ENCODE data around the gene MEIS2. TPM values are rescaled to one million over a fixed set of nuclear protein-coding genes. Genes with fewer than 3 reads are reported as not detected.

Gene MEIS2
- total RNA-seq, 1 donor from 2014 or later = 6.0 TPM

GRCh38 chr15:37094333-37094914, 5.9 kb downstream of the MEIS2 start:
- H3K27me3 Mint-ChIP-seq (ENCODE audit: unreplicated experiment) = peaks cover 35% of the 10 kb centered on the region
- TF ChIP-seq, protein P1, sequence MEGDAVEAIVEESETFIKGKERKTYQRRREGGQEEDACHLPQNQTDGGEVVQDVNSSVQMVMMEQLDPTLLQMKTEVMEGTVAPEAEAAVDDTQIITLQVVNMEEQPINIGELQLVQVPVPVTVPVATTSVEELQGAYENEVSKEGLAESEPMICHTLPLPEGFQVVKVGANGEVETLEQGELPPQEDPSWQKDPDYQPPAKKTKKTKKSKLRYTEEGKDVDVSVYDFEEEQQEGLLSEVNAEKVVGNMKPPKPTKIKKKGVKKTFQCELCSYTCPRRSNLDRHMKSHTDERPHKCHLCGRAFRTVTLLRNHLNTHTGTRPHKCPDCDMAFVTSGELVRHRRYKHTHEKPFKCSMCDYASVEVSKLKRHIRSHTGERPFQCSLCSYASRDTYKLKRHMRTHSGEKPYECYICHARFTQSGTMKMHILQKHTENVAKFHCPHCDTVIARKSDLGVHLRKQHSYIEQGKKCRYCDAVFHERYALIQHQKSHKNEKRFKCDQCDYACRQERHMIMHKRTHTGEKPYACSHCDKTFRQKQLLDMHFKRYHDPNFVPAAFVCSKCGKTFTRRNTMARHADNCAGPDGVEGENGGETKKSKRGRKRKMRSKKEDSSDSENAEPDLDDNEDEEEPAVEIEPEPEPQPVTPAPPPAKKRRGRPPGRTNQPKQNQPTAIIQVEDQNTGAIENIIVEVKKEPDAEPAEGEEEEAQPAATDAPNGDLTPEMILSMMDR (IDR thresholded peaks at IDR 0.05; ENCODE audit: partially characterized antibody, unreplicated experiment) = no peak
- no peak overlapping the region for H3K4me3 Mint-ChIP-seq (ENCODE audit: unreplicated experiment)

DNA sequence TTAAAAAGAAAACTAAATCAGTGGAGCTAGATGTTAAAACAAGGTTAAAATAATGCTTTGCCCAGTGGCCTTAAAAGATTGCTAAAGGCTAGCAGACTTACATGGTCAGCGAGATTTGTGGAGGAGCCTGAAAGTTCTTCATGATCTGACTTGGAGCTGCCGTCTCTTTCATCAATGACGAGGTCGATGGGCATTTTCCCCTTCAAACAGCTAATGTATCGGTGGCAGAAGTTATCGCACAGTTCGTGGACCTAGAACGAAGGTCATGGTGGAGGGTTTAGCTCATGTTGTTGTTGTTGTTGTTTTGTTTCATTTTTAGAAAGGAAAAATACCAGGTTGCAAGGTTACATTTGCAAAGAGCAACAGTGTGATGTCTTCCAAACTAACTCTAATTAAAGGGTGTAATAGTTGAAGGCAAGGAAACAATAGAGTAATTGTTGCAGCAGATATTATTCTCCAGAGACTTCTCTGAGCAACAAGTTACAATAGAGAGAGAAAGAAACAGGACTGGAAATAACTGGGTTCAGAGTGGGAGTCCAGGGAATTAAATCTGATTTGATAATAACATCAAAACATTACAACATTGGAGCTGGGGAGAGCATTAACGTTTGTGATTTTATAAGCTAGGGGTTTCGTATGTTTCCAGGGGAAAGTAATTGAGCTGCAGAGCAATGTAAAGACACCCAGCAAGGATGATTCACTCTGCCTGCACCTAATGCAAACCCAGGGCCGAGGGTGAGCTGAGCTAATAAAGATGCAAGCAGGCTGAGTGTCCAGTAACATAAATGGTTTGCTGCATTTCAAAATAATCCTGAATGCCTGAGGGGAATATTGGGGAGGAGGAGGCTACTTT, 6.6 kb downstream of the MEIS2 start:
- Mint-ChIP-seq H3K4me1 (ENCODE audit: low read depth, unreplicated experiment) (peaks cover 17% of the 10 kb centered on the region), H3K27me3 (ENCODE audit: unreplicated experiment) (peaks cover 31% of the 10 kb centered on the region), H3K4me3 (ENCODE audit: unreplicated experiment) (peak overlapping the region; percentile 26), H3K9me3 (ENCODE audit: unreplicated experiment) (peaks cover 11% of the 10 kb centered on the region), H3K27ac (ENCODE audit: unreplicated experiment) (no peak overlapping the region), H3K36me3 (ENCODE audit: unreplicated experiment) (no peaks in the 10 kb centered on the region)
- TF ChIP-seq, protein P1 (IDR thresholded peaks at IDR 0.05; ENCODE audit: partially characterized antibody, unreplicated experiment) = no peak
- no peak for DNase-seq

More at GRCh38 chr15:37094333-37094914, 5.9 kb downstream of the MEIS2 start:
- Mint-ChIP-seq H3K36me3 (ENCODE audit: unreplicated experiment) (no peaks in the 10 kb centered on the region), H3K9me3 (ENCODE audit: unreplicated experiment) (peaks cover 14% of the 10 kb centered on the region), H3K4me1 (ENCODE audit: low read depth, unreplicated experiment) (peaks cover 17% of the 10 kb centered on the region), H3K27ac (ENCODE audit: unreplicated experiment) (no peak overlapping the region)
- no peak for DNase-seq

DNA sequence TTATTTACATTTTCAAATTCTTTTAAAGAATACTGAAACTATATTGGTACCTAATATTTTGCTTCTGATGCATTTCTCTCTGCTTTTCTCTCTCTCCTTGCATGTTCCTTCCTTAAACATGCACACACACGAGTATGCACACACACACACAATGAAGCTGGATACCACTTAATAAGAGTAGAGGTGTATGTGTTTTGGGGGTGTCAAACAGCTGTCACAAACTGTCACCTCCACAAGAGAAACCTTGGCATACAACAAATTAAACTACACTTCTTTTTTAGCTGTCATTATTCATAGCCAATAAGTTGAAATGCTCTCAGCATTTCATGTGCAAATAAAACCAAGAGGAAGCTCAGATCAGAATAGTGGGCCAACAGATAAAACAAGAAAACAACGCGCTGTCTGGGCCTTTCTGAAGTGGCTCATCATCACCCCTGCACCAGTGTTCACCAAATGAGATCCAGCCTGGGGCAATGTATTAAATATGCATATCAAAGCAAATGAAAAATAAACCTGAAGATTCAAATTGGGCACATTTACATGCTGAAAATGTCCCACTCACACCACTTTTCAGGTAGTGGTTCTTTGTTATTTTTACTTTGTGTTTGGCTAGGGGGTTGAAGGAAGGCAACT, 9.7 kb downstream of the MEIS2 start:
- H3K27ac Mint-ChIP-seq (ENCODE audit: unreplicated experiment) = no peak overlapping the region
- no peak for DNase-seq
- H3K4me1 Mint-ChIP-seq (ENCODE audit: low read depth, unreplicated experiment) = peaks cover 23% of the 10 kb centered on the region
- H3K9me3 Mint-ChIP-seq (ENCODE audit: unreplicated experiment) = peaks cover 6% of the 10 kb centered on the region
- TF ChIP-seq, protein P1 (IDR thresholded peaks at IDR 0.05; ENCODE audit: partially characterized antibody, unreplicated experiment) = no peak
- peaks cover 16% of the 10 kb centered on the region for H3K27me3 Mint-ChIP-seq (ENCODE audit: unreplicated experiment)
- no peaks in the 10 kb centered on the region for H3K36me3 Mint-ChIP-seq (ENCODE audit: unreplicated experiment)
- no peak overlapping the region for H3K4me3 Mint-ChIP-seq (ENCODE audit: unreplicated experiment)

DNA sequence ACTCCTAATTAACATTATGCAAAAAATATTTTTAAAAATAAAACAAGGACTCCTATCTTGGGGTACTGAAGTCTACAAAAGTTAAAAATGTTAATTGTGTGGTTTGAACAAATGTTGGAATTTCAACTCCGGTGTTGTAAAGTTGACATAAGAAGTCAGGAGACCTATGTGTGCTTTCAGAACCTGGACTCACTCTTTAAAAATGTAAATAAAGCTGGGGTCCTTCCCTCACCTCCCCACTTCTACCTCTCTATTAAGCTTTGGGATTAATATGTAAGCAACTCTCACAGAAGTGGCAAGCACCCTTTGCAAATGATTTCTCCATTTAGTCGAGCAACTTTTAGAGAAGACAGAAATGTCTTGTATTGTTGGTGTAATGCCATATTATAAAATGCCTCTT, 11.9 kb downstream of the MEIS2 start:
- TF ChIP-seq, protein P1 (IDR thresholded peaks at IDR 0.05; ENCODE audit: partially characterized antibody, unreplicated experiment) = no peak
- Mint-ChIP-seq H3K27ac (ENCODE audit: unreplicated experiment) (no peak overlapping the region), H3K4me1 (ENCODE audit: low read depth, unreplicated experiment) (peaks cover 17% of the 10 kb centered on the region), H3K4me3 (ENCODE audit: unreplicated experiment) (no peak overlapping the region), H3K36me3 (ENCODE audit: unreplicated experiment) (no peaks in the 10 kb centered on the region), H3K27me3 (ENCODE audit: unreplicated experiment) (peaks cover 6% of the 10 kb centered on the region), H3K9me3 (ENCODE audit: unreplicated experiment) (peaks cover 2% of the 10 kb centered on the region)
- DNase-seq = no peak
